PC-9 (cell line): ENCODE results near the gene MYO18A. TPM values are rescaled to one million over a fixed set of nuclear protein-coding genes. Genes with fewer than 3 reads are reported as not detected.

Experiments
- BruUV-seq: library from RNA; stranded (reverse); fragments of 400-500 nt; replicated peaks from 2 replicates; lab custom pipeline; 2021; lab: Mats Ljungman, UMichigan
- CTCF ChIA-PET: fragments of 300-600 bp; sonication (Branson Sonifier 250); formaldehyde crosslinking; loops from one replicate; lab custom pipeline; 2022; ENCODE audit warnings: antibody characterized with exemption; lab: Charles Lee
- POLR2A ChIA-PET: fragments of 300-600 bp; sonication (Branson Sonifier 250); formaldehyde crosslinking; loops from one replicate; lab custom pipeline; 2022; ENCODE audit warnings: antibody characterized with exemption; ENCODE audit not compliant: unreplicated experiment; lab: Charles Lee
- DNase-seq, 2 experiments: peaks; one replicate each; pipeline versions ENCODE4 v3.0.0 to v3.0.0-alpha.2; 2015 to 2022; ENCODE audit warnings: mixed read lengths in 1 of 2
- H2AFZ ChIP-seq: fragments of 200-600 bp; sonication (generic); 2 replicates; pipeline ENCODE4 v1.8.1; 2017; ENCODE audit warnings: antibody characterized with exemption
- H3F3A ChIP-seq: fragments of 200-600 bp; sonication (generic); 2 replicates; pipeline ENCODE4 v1.8.1; 2017; ENCODE audit warnings: antibody characterized with exemption, mild to moderate bottlenecking, low read depth; ENCODE audit not compliant: insufficient read depth
- H3K27ac ChIP-seq: fragments of 200-600 bp; sonication (generic); 2 replicates; pipeline ENCODE4 v1.6.1; 2016; ENCODE audit warnings: mixed run types
- H3K27me3 ChIP-seq: fragments of 200-600 bp; sonication (generic); 2 replicates; pipeline ENCODE4 v1.6.1; 2016; ENCODE audit warnings: low read depth, mixed run types; ENCODE audit not compliant: insufficient read depth
- H3K36me3 ChIP-seq: fragments of 200-600 bp; sonication (generic); 2 replicates; pipeline ENCODE4 v1.6.1; 2016; ENCODE audit warnings: low read depth, mixed run types
- H3K4me1 ChIP-seq: fragments of 200-600 bp; sonication (generic); replicated peaks from 2 replicates; pipeline ENCODE4 v1.6.1; 2016; ENCODE audit warnings: mixed run types; ENCODE audit not compliant: insufficient read depth
- H3K4me2 ChIP-seq: fragments of 200-600 bp; sonication (generic); 2 replicates; pipeline ENCODE4 v1.6.1; 2017; ENCODE audit warnings: mixed run types
- H3K4me3 ChIP-seq: fragments of 200-600 bp; sonication (generic); 2 replicates; pipeline ENCODE4 v1.6.1; 2016; ENCODE audit warnings: mixed run types
- H3K79me2 ChIP-seq: fragments of 200-600 bp; sonication (generic); 2 replicates; pipeline ENCODE4 v1.6.1; 2017; ENCODE audit warnings: low read depth, mixed run types
- H3K9me2 ChIP-seq: fragments of 200-600 bp; sonication (generic); 2 replicates; pipeline ENCODE4 v1.8.1; 2017; ENCODE audit warnings: mild to moderate bottlenecking; ENCODE audit not compliant: insufficient read depth
- H3K9me3 ChIP-seq: fragments of 200-600 bp; sonication (generic); 2 replicates; pipeline ENCODE4 v1.8.1; 2016; ENCODE audit warnings: low read depth; ENCODE audit not compliant: insufficient read depth
- H4K20me1 ChIP-seq: fragments of 200-600 bp; sonication (generic); 2 replicates; pipeline ENCODE4 v1.8.1; 2017; ENCODE audit not compliant: insufficient read depth
- CTCF ChIP-seq: fragments of 200-600 bp; sonication (generic); conservative IDR thresholded peaks from 2 replicates; pipeline ENCODE4 v1.6.1; 2017; ENCODE audit warnings: mixed run types, antibody characterized with exemption, mild to moderate bottlenecking, moderate library complexity
- EZH2 ChIP-seq: fragments of 200-600 bp; sonication (generic); IDR thresholded peaks from 2 replicates; pipeline ENCODE4 v1.8.0; 2017; ENCODE audit warnings: antibody characterized with exemption, low read depth
- intact Hi-C: fragments of 100-400 bp; cut with micrococcal nuclease; formaldehyde crosslinking; loops from one replicate; pipeline ENCODE4 v1.10.0; 2022; ENCODE audit not compliant: unreplicated experiment
- total RNA-seq: library from RNA; stranded (reverse); gene quantifications from 2 replicates; pipeline ENCODE4 v1.2.3, GENCODE V29; 2021

MYO18A gene
- total RNA-seq, 1 experiment from 2014 or later: 150 TPM

DNA sequence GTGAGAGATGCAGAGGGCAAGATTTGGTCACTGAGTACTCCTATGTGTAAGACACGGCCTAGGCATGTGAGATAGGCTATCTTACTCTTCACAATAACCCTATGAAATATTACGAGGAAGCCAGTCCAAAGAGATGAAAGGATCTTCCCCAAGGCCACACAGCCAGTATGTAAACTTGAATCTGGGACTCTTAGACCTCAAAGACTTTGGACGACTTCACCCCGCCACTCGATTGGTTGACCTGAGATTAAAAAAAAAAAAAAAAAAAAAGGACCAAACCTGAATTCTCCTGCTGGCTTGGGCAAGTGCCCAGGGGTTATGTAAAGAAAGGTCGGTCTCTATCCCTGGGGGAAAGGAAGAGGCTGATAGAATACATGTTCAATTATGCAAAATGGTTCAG, 104.1 kb downstream of the MYO18A start:
- Histone ChIP-seq H3K4me3 (no peak overlapping the region), H3K9me3 (no peaks in the 10 kb centered on the region), H3K4me2 (no peak overlapping the region), H3F3A (peaks cover 9% of the 10 kb centered on the region; the same call in 1 of the 2 replicates), H2AFZ (no peak overlapping the region), H3K36me3 (peaks cover 6% of the 10 kb centered on the region; the same call in 1 of the 2 replicates), H3K9me2 (no peaks in the 10 kb centered on the region), H4K20me1 (peaks cover 10% of the 10 kb centered on the region; the same call in 1 of the 2 replicates), H3K27me3 (no peaks in the 10 kb centered on the region), H3K27ac (no peak overlapping the region), H3K79me2 (no peaks in the 10 kb centered on the region), H3K4me1 (no peaks in the 10 kb centered on the region)
- CTCF ChIA-PET: interaction anchor here (1.5 kb wide), 1 partner anchor 111 kb away, joined by 3 read pairs; no protein-coding TSS in a partner anchor
- BruUV-seq: no TSS peak
- TF ChIP-seq CTCF: no peak
- TF ChIP-seq EZH2: no peak
- no peak for DNase-seq
- POLR2A ChIA-PET: interaction anchor here (0.6 to 0.7 kb wide), 2 partner anchors 10 to 356 kb away, joined by 6 to 15 read pairs; partner anchors contain the start of gene RPL23A
- intact Hi-C loops: no loop called here

- no peak overlapping the region for H2AFZ ChIP-seq
- H3K9me3 ChIP-seq: no peaks in the 10 kb centered on the region
- DNase-seq: no peak
- TF ChIP-seq EZH2: no peak
- TF ChIP-seq CTCF: no peak
- H3K4me3 ChIP-seq: no peak overlapping the region
- H3K27ac ChIP-seq: no peak overlapping the region
- no peaks in the 10 kb centered on the region for H3K27me3 ChIP-seq
- no TSS peak for BruUV-seq
- ChIA-PET CTCF (no interaction called here), POLR2A (no interaction called here)
- intact Hi-C loops: no loop called here
- H3K36me3 ChIP-seq: peaks cover 5% of the 10 kb centered on the region; the same call in 1 of the 2 replicates
- H3K4me2 ChIP-seq: no peak overlapping the region
- H3K9me2 ChIP-seq: no peaks in the 10 kb centered on the region
- H4K20me1 ChIP-seq: peaks cover 10% of the 10 kb centered on the region; the same call in 1 of the 2 replicates
- H3F3A ChIP-seq: peaks cover 9% of the 10 kb centered on the region; the same call in 1 of the 2 replicates
- no peaks in the 10 kb centered on the region for H3K4me1 ChIP-seq
- H3K79me2 ChIP-seq: no peaks in the 10 kb centered on the region
Measured at GRCh38 chr17:29074488-29074887, 105.7 kb downstream of the MYO18A start.

GRCh38 chr17:29073520-29073919, 106.7 kb downstream of the MYO18A start:
- no peaks in the 10 kb centered on the region for H3K9me3 ChIP-seq
- intact Hi-C loops: no loop called here
- H3K4me1 ChIP-seq: no peaks in the 10 kb centered on the region
- no peaks in the 10 kb centered on the region for H3K79me2 ChIP-seq
- ChIA-PET CTCF (interaction anchor here (0.6 kb wide), 1 partner anchor 16 kb away, joined by 3 read pairs; no protein-coding TSS in a partner anchor), POLR2A (no interaction called here)
- peaks cover 14% of the 10 kb centered on the region; the same call in 1 of the 2 replicates for H3F3A ChIP-seq
- no peaks in the 10 kb centered on the region for H3K27me3 ChIP-seq
- no peak overlapping the region for H3K27ac ChIP-seq
- no peaks in the 10 kb centered on the region for H3K36me3 ChIP-seq
- H3K4me3 ChIP-seq: no peak overlapping the region
- no peak for DNase-seq
- BruUV-seq: no TSS peak
- H3K4me2 ChIP-seq: no peak overlapping the region
- TF ChIP-seq EZH2 (no peak), CTCF (no peak)
- H4K20me1 ChIP-seq: peaks cover 10% of the 10 kb centered on the region; the same call in 1 of the 2 replicates
- H2AFZ ChIP-seq: no peak overlapping the region
- no peaks in the 10 kb centered on the region for H3K9me2 ChIP-seq
